NCI-H1694 (cell line): ENCODE data around the gene CNBP.

Source experiments
- DNase-seq: peaks from one replicate; lab custom pipeline; 2025; lab: John Stamatoyannopoulos, UW

CNBP gene

DNA sequence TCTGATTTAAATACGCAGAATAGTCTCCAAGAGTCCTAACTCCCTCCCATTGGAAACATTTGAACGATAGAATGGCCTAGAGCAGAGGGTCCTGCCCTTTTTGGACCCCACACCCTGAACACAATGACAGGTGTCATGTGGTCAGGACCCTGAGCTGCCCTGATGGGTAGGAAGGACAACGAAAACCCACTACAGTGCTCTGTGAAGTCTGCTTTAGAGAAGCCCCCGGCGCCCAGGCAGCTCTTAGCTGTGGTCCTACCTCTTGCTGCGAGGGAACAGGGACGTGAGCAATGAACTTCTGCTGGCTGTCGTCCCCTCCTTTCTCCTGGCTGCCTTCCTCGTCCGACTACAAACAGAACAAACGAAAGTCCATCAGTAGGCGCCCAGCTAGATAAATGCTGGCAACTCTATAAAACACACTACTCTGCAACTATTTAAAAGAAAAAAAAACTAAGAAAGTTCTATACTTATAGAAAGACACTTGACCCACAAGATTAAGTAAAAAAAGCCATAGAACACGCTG is 53.3 kb downstream of the CNBP start:
- no peak for DNase-seq

DNA sequence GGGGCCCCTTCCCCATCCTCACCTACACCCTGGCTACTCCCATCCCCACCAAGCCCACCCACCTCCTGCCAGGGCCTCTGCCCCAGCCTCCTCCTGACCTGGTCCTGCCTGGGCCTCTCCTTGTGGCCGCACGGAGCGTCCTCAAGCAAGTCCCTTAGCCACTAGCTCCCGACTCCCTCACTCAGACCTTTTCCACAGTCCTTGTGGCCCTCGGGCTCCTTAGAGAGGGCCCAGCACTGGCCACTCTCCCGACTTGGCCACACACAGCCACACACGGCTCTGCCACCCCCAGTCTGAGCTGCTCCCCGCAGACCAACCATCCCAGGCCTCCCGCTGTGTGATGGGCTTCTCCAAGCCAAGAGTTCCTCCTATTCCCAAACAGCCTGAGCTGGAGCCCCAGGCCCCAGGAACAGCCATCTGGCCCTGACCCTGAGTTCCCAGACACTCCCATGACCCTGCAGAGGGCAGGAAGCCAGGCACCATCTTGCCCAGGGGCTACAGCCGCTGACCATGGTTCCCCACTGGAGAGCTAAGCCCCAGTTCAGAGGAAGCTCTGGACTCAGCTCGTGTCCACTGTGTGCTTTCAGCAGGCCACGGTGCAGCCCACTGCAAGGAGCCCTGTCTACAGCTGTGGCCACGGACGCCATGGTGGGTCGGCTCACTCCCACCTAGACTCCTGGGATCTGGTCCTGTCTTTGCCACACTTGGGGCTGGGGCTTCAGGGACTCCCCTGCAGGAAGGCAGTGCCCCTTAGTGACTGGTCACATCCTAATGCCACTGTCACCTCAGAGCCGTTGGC is 55.1 kb downstream of the CNBP start:
- DNase-seq = no peak

DNA sequence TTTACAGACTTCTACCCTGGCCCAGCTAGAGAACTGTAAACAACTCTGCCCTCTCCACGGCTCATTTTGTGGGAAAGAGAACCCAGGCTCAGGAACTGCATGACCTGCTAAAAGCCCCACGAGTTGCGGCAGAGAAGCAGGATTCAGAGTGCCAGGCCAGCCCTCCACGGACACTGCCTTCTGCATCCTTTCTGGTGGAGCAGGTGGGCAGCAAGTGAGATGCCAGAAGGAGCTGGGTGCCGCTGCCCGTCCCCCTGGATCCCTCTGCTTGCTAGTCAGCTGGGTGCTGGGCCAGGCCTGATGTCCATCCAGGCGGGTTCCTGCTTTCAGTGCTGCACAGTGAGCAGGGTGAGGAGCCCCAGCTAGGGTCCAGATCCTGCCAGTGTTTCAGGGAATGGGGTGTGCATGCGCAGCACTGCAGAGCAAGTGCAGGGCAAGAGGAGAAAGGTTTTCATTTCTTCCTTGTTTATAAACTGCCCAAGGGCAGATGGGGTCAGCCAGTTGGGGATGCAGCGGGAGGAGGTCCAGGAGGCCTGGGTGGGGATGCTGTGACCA is 56.9 kb downstream of the CNBP start:
- no peak for DNase-seq

GRCh38 chr3:129123314-129124060 is 60.2 kb downstream of the CNBP start:
- DNase-seq = no peak

DNA sequence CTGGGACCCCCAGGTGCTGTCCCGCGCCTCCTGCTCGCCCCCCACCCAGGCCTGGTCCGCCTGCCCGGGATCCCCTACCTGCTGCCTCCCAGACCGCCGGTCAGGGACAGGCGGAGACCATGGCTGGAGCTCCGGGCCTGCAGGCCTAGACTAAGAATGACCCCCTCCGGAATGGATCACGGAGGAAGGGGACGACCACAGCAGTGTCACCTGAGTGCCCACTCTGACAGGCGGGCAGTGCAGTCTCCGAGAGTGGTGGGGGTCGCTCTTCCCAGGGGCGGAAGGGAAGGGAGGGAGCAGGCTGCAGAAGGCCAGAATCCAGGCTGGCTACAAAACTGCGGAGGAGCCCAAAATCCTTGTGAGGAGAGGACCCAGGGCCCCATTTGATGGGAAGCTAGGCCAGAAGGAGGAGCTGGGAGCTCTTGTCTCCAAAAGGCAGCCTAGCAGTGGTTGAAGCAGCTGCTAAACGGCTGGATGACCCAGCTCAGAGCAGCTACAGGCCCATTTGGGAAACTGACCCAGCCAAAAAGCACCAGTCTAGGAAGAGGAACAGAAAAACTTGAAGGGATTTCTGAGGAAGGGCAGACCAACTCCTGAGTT is 61.2 kb downstream of the CNBP start:
- no peak for DNase-seq

GRCh38 chr3:129121792-129122411 is 61.8 kb downstream of the CNBP start, which contains the start of gene RAB43:
Gene RAB43 (minus strand): TSS chr3:129121804. CDS start chr3:129121489, 315 bp downstream.
- DNase-seq = peak; percentile 56

DNA sequence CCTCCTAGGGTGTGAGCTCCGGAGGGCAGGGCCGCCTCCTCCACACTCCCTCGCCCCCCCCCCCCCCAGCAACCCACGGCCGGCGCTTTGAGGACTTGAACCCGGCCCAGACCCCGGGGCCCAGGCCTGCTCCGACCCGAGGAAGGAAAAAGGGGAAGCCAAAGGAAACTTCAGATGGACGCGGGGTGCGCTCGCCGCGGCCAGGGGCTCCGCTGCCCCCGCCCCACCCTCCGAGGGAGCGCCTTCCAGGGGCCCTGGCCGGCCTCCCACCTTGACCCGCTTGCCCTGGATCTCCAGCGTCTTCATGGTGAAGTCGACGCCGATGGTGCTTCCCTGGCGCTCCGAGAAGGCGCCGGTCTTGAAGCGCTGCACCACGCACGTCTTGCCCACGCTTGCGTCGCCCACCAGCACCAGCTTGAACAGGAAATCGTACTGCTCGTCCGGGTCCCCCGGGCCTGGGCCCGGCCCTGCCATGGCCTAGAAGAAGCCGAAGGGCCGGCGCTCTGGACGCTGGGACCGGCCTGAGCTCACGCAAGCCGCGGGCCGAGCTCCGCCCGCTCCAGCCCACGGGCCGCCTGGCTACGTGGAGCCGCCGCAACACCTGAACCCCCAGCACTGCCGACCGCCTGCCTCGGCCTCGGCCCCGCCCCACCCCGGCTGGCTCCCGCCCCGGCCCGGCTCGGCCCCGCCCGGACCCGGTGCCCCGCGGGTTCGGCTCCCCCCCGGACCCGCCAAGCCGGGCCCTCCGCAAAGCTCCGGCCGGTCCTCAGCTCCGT is 62.5 kb downstream of the CNBP start:
- no peak for DNase-seq

GRCh38 chr3:129120254-129121004 is 63.3 kb downstream of the CNBP start:
- no peak for DNase-seq

GRCh38 chr3:129119365-129120100 is 64.2 kb downstream of the CNBP start:
- DNase-seq = no peak

DNA sequence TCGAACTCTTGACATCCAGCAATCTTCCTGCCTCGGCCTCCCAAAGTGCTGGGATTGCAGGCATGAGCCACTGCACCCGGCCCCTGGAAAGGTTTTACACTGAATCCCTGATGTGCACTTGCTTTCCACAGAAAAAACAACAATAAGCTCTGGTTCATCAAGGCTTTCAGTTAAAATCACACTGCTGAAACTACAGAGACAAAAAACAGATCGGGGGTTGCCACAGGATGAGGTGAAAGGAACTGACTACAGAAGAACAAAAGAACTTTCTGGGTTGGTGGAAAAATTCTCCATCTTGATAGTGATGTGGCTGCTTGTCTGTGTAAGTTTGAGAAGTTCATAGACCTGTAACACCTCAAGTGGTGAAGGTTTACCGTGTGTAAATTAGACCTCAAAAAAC is 65.0 kb downstream of the CNBP start:
- DNase-seq = no peak
